Body of pancreas (tissue), 4 donors: ENCODE data around the gene ZNF774. TPM values are rescaled to one million over a fixed set of nuclear protein-coding genes. Genes with fewer than 3 reads are reported as not detected.
A peak's percentile ranks its signal among the peaks of the same experiment; 100 is the strongest.

Experiments
- ATAC-seq: fragments of 150-250 bp; one replicate; pipeline ENCODE4 v1.9.1; 2016
- DNase-seq, 4 donors: peaks; one replicate each; pipeline ENCODE4 v3.0.0-alpha.2; 2019
- H3K27ac ChIP-seq, 4 donors: fragments of 200-600 bp; sonication (generic); 1 replicate in 3 of 4; 2 replicates in 1 of 4; pipeline versions ENCODE4 v1.5.1 to v1.6.1; 2016 to 2019; ENCODE audit warnings: mild to moderate bottlenecking in 1 of 4, mixed read lengths in 1 of 4, moderate library complexity in 1 of 4
- H3K27me3 ChIP-seq, 2 donors: fragments of 200-600 bp; sonication (generic); one replicate each; pipeline ENCODE4 v1.6.0; 2016; ENCODE audit warnings: mild to moderate bottlenecking in 1 of 2
- H3K36me3 ChIP-seq, 2 donors: fragments of 200-600 bp; sonication (generic); replicated peaks in 1 of 2; 2 replicates each; pipeline ENCODE4 v1.5.1; 2016; ENCODE audit warnings: low read depth in 2 of 2; ENCODE audit not compliant: insufficient read depth in 1 of 2
- H3K4me1 ChIP-seq: fragments of 200-600 bp; sonication (generic); one replicate; pipeline ENCODE4 v1.6.0; 2016
- H3K4me3 ChIP-seq, 2 donors: fragments of 200-600 bp; sonication (generic); 1 replicate in 1 of 2; 2 replicates in 1 of 2; pipeline ENCODE4 v1.5.1; 2016 to 2019
- H3K9me3 ChIP-seq, 3 donors: fragments of 200-600 bp; sonication (generic); 1 replicate in 2 of 3; 2 replicates in 1 of 3; pipeline ENCODE4 v1.5.1; 2016
- POLR2A ChIP-seq, 3 donors: fragments of 450-650 bp; IDR thresholded peaks; one replicate each; pipeline ENCODE4 v1.6.1; 2016; ENCODE audit warnings: antibody characterized with exemption in 3 of 3, mild to moderate bottlenecking in 2 of 3
- WGBS, 2 donors: methylation state at CpG; one replicate each; pipeline ENCODE4 v1.1.5; 2017; 5-methylcytosine and 5-hydroxymethylcytosine counted together
- intact Hi-C: fragments of 100-400 bp; cut with DNase I; formaldehyde crosslinking; loops from one replicate; pipeline ENCODE4 v1.15.1; 2023
- total RNA-seq, 2 donors: library from RNA; depleted of rRNA; stranded (reverse); fragments of >200 nt; gene quantifications; one replicate each; pipeline ENCODE4 v1.1.0, GENCODE V29; 2016
- TF ChIP-seq, protein P1 (sequence below), 7 experiments: fragments of 450-650 bp in 4 of 7; fragments of 200-600 bp in 3 of 7; sonication (generic) in 3 of 7; IDR thresholded peaks; one replicate each; pipeline ENCODE4 v1.5.1; 2016 to 2019; ENCODE audit warnings: antibody characterized with exemption in 7 of 7

The ZNF774 gene
- total RNA-seq, 2 donors from 2014 or later: 5.7 to 9.6 TPM

DNA sequence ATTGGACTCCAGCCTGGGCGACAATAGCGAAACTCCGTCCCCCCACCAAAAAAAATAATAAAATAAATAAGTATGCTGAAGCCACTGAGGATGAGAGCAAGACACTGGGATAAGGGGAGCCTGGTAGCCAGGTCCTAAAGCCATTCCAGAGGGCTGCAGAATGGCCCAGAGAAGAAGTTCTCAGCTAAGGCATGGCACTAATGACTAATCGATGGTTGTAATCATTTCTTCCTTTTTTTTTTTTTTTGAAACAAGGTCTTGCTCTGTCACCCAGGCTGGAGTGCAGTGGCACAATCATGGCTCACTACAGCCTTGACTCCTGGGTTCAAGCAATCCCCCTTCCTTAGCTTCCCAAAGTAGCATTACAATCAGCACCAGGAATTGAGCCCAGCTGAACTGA lies 25.6 kb upstream of the ZNF774 start:
- Histone ChIP-seq H3K36me3 (no peaks in the 10 kb centered on the region), H3K27ac (no peak overlapping the region), H3K9me3 (no peaks in the 10 kb centered on the region), H3K4me3 (no peak overlapping the region), H3K4me1 (peaks cover 9% of the 10 kb centered on the region), H3K27me3 (no peaks in the 10 kb centered on the region)
- no peak for TF ChIP-seq POLR2A (IDR thresholded peaks at IDR 0.05)
- TF ChIP-seq, protein P1, sequence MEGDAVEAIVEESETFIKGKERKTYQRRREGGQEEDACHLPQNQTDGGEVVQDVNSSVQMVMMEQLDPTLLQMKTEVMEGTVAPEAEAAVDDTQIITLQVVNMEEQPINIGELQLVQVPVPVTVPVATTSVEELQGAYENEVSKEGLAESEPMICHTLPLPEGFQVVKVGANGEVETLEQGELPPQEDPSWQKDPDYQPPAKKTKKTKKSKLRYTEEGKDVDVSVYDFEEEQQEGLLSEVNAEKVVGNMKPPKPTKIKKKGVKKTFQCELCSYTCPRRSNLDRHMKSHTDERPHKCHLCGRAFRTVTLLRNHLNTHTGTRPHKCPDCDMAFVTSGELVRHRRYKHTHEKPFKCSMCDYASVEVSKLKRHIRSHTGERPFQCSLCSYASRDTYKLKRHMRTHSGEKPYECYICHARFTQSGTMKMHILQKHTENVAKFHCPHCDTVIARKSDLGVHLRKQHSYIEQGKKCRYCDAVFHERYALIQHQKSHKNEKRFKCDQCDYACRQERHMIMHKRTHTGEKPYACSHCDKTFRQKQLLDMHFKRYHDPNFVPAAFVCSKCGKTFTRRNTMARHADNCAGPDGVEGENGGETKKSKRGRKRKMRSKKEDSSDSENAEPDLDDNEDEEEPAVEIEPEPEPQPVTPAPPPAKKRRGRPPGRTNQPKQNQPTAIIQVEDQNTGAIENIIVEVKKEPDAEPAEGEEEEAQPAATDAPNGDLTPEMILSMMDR (IDR thresholded peaks at IDR 0.05): no peak
- intact Hi-C loops: no loop called here
- DNase-seq (no peak), ATAC-seq (no peak)
- whole genome bisulfite sequencing, 2 donors: 87 to 90% methylated on average over 4 of the region's 4 CpGs

DNA sequence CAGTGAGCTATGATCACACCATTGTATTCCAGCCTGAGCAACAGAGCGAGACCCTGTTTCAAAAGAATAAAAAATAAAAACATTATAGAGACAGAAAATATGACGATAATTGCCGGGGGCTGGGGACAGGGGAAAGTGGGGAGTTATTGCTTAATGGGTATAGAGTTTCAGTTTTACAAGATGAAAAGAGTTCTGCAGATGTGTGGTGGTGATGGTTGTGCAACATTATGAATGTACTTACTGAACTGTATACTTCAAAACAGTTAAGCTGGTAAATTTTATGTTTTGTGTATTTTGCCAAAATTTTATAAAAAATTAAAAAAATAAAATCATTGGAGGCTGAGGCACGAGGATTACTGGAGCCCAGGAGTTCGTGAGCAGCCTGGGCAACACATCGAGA lies 24.8 kb upstream of the ZNF774 start:
- Histone ChIP-seq H3K4me1 (peaks cover 9% of the 10 kb centered on the region), H3K36me3 (no peaks in the 10 kb centered on the region), H3K9me3 (no peaks in the 10 kb centered on the region), H3K27me3 (no peaks in the 10 kb centered on the region), H3K4me3 (no peak overlapping the region), H3K27ac (no peak overlapping the region)
- ATAC-seq (no peak), DNase-seq (no peak)
- intact Hi-C loops: no loop called here
- TF ChIP-seq POLR2A (IDR thresholded peaks at IDR 0.05): no peak
- TF ChIP-seq, protein P1 (IDR thresholded peaks at IDR 0.05): no peak
- WGBS, 2 donors: 86 to 93% methylated on average over 6 of the region's 6 CpGs

DNA sequence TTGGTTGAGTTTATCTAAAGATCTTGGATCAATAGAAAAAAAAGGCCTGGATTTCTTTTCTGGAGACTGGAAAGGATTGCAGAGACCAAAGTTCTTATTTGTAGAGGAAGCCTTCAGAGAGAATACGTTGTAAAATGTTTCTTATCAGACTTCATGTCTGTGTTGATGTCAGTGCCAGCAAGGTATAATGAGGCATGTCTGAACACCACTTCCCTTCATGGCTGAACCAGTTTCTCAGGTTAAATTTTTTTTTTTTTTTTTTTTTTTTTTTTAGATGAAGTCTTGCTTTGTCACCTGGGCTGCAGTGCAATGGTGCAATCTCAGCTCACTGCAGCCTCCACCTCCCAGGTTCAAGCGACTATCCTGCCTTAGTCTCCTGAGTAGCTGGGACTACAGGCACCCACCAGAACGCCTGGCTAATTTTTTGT lies 17.8 kb upstream of the ZNF774 start:
- intact Hi-C loops: no loop called here
- peak; percentile 67 for ATAC-seq
- Histone ChIP-seq H3K27ac (peak overlapping the region in 2 of 4 donors; percentile 17 to 65), H3K9me3 (no peaks in the 10 kb centered on the region), H3K27me3 (no peaks in the 10 kb centered on the region), H3K4me1 (peaks cover 30% of the 10 kb centered on the region), H3K4me3 (no peak overlapping the region), H3K36me3 (no peaks in the 10 kb centered on the region)
- 42 to 53% methylated on average over 3 of the region's 3 CpGs for WGBS, 2 donors
- TF ChIP-seq, protein P1 (IDR thresholded peaks at IDR 0.05): no peak
- peak in 2 of 4 donors; percentile 26 to 33 for DNase-seq

DNA sequence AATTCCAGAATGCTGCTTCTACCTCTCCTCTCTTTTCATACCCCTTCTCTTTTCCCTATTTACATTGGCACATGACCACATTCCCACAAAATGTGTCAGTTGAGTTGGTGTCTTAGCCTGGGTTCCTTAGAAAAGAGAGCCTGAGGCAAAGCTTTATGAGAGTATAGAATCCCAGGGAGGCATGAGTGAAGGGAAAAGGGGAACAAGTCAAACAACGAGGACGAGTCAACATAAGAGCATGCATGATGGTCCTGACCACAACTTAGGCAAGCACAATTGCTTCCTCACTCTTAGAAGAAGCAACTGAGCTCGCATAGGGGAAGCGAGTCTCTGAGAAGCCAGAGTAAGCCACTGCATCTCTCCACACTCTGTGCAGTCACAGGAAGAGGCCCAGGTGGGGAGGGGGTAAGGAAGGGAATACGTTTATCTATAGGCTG lies 15.4 kb upstream of the ZNF774 start:
- WGBS, 2 donors: 66 to 78% methylated on average over 5 of the region's 5 CpGs
- H3K36me3 ChIP-seq: no peaks in the 10 kb centered on the region
- peak overlapping the region in 1 of 4 donors; percentile 12 for H3K27ac ChIP-seq
- DNase-seq (peak in 1 of 4 donors; percentile 55), ATAC-seq (no peak)
- no peaks in the 10 kb centered on the region for H3K9me3 ChIP-seq
- TF ChIP-seq, protein P1 (IDR thresholded peaks at IDR 0.05): no peak
- TF ChIP-seq POLR2A (IDR thresholded peaks at IDR 0.05): no peak
- no peak overlapping the region for H3K4me3 ChIP-seq
- H3K27me3 ChIP-seq: no peaks in the 10 kb centered on the region
- H3K4me1 ChIP-seq: peaks cover 30% of the 10 kb centered on the region
- intact Hi-C loops: no loop called here

DNA sequence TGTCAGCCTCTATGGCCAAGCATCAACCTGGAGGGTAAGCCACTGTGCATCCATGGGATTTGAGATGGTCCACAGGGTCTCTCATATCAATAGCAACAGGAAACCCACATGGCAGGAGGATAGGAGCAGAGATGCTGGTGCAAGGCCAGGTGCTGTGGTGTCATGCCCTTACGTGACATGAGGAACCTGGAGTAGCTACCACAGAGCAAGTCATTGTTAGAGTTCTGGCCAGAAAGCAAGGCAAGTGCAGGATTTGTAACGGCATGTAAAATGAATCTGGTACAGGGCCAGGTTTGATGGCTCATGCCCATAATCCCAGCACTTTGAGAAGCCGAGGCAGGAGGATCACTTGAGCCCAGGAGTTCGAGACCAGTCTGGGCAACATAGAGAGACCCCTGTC lies 14.8 kb upstream of the ZNF774 start:
- Histone ChIP-seq H3K27me3 (no peaks in the 10 kb centered on the region), H3K27ac (peak overlapping the region in 1 of 4 donors; percentile 12), H3K9me3 (no peaks in the 10 kb centered on the region), H3K4me1 (peaks cover 30% of the 10 kb centered on the region), H3K4me3 (no peak overlapping the region), H3K36me3 (no peaks in the 10 kb centered on the region)
- 69 to 70% methylated on average over 4 of the region's 4 CpGs for WGBS, 2 donors
- intact Hi-C loops: no loop called here
- DNase-seq (peak in 1 of 4 donors; percentile 7), ATAC-seq (no peak)
- TF ChIP-seq, protein P1 (IDR thresholded peaks at IDR 0.05): no peak
- TF ChIP-seq POLR2A (IDR thresholded peaks at IDR 0.05): no peak
